SU-DHL-6 (cell line): Measurements from ENCODE around the gene PRKCZ.

Experiments used
- H2AFZ ChIP-seq: fragments of 200-600 bp; sonication (generic); 2 replicates; pipeline ENCODE4 v1.6.1; 2014; ENCODE audit warnings: low read depth, mild to moderate bottlenecking, moderate library complexity, mixed read lengths, antibody characterized with exemption, low read length; ENCODE audit not compliant: severe bottlenecking
- H3F3A ChIP-seq: fragments of 200-600 bp; shearing (Covaris generic); 2 replicates; pipeline ENCODE4 v1.6.0; 2016; ENCODE audit warnings: antibody characterized with exemption, mild to moderate bottlenecking; ENCODE audit not compliant: insufficient read depth
- H3K27ac ChIP-seq: fragments of 200-600 bp; sonication (generic); 2 replicates; pipeline ENCODE4 v1.5.1; 2016; ENCODE audit warnings: low read depth, mild to moderate bottlenecking, low read length, moderate library complexity, mixed read lengths
- H3K27me3 ChIP-seq: fragments of 200-600 bp; sonication (generic), shearing (Covaris generic); 2 replicates; pipeline ENCODE4 v1.6.0; 2014; ENCODE audit warnings: mild to moderate bottlenecking, low read length
- H3K36me3 ChIP-seq: fragments of 200-600 bp; sonication (generic); 2 replicates; pipeline ENCODE4 v1.6.1; 2014; ENCODE audit warnings: mild to moderate bottlenecking, low read length, mixed read lengths
- H3K4me2 ChIP-seq: fragments of 300-600, 200-600 bp; shearing (Covaris generic), sonication (generic); 2 replicates; pipeline ENCODE4 v1.6.0; 2014; ENCODE audit warnings: low read length, low read depth, mild to moderate bottlenecking; ENCODE audit not compliant: poor library complexity, severe bottlenecking
- H3K4me3 ChIP-seq: fragments of 200-600 bp; sonication (generic); 2 replicates; pipeline ENCODE4 v1.5.1; 2014; ENCODE audit warnings: antibody characterized with exemption, low read length, mild to moderate bottlenecking, mixed read lengths; ENCODE audit not compliant: insufficient read depth, poor library complexity, severe bottlenecking
- H3K79me2 ChIP-seq: fragments of 200-600 bp; sonication (generic); 2 replicates; pipeline ENCODE4 v1.6.1; 2014; ENCODE audit warnings: mild to moderate bottlenecking, low read length, moderate library complexity; ENCODE audit not compliant: insufficient read depth
- H3K9ac ChIP-seq: fragments of 200-600 bp; sonication (generic); 2 replicates; pipeline ENCODE4 v1.7.0; 2014; ENCODE audit warnings: mild to moderate bottlenecking, low read length
- H3K9me2 ChIP-seq: fragments of 200-600 bp; sonication (generic); replicated peaks from 2 replicates; pipeline ENCODE4 v1.6.1; 2014; ENCODE audit warnings: low read length; ENCODE audit not compliant: insufficient read depth
- H3K9me3 ChIP-seq: fragments of 200-600 bp; sonication (generic); 2 replicates; pipeline ENCODE4 v1.6.1; 2014; ENCODE audit warnings: low read length, mixed read lengths; ENCODE audit not compliant: insufficient read depth
- H4K20me1 ChIP-seq: fragments of 200-600 bp; sonication (generic); 2 replicates; pipeline ENCODE4 v1.6.1; 2014; ENCODE audit warnings: low read depth, mild to moderate bottlenecking, antibody characterized with exemption, low read length, moderate library complexity, mixed read lengths
- CTCF ChIP-seq: fragments of 200-600 bp; sonication (generic); IDR thresholded peaks from one replicate; pipeline ENCODE4 v1.5.1; 2017; ENCODE audit warnings: antibody characterized with exemption, mild to moderate bottlenecking, low read length, moderate library complexity; ENCODE audit not compliant: insufficient read depth, poor library complexity, severe bottlenecking
- EZH2phosphoT487 ChIP-seq: fragments of 200-600 bp; sonication (generic), shearing (Covaris generic); conservative IDR thresholded peaks from 2 replicates; pipeline ENCODE4 v1.6.1; 2018; ENCODE audit warnings: mild to moderate bottlenecking, antibody characterized with exemption, low read length, moderate library complexity, mixed read lengths

PRKCZ gene

GRCh38 chr1:2099886-2100779, 49.9 kb downstream of the PRKCZ start:
- Histone ChIP-seq H3K36me3 (no peaks in the 10 kb centered on the region), H3F3A (no peaks in the 10 kb centered on the region), H3K9me2 (no peaks in the 10 kb centered on the region), H3K27me3 (no peaks in the 10 kb centered on the region), H3K4me3 (no peak overlapping the region), H2AFZ (no peak overlapping the region), H3K4me2 (no peak overlapping the region), H3K9me3 (no peaks in the 10 kb centered on the region), H4K20me1 (no peaks in the 10 kb centered on the region), H3K27ac (no peak overlapping the region), H3K9ac (no peak overlapping the region), H3K79me2 (no peaks in the 10 kb centered on the region)
- TF ChIP-seq EZH2phosphoT487, result no peak
- no peak for TF ChIP-seq CTCF

- H3K9me2 ChIP-seq, result no peaks in the 10 kb centered on the region
- H3K9me3 ChIP-seq, result no peaks in the 10 kb centered on the region
- no peaks in the 10 kb centered on the region for H3F3A ChIP-seq
- no peak overlapping the region for H3K27ac ChIP-seq
- no peaks in the 10 kb centered on the region for H3K27me3 ChIP-seq
- H4K20me1 ChIP-seq, result no peaks in the 10 kb centered on the region
- no peak for TF ChIP-seq CTCF
- TF ChIP-seq EZH2phosphoT487, result no peak
- H2AFZ ChIP-seq, result no peak overlapping the region
- H3K4me2 ChIP-seq, result no peak overlapping the region
- H3K9ac ChIP-seq, result no peak overlapping the region
- no peak overlapping the region for H3K4me3 ChIP-seq
- no peaks in the 10 kb centered on the region for H3K36me3 ChIP-seq
- no peaks in the 10 kb centered on the region for H3K79me2 ChIP-seq
Observed at GRCh38 chr1:2100780-2101108, 50.5 kb downstream of the PRKCZ start.

GRCh38 chr1:2101531-2101930, 51.3 kb downstream of the PRKCZ start:
- H3K4me3 ChIP-seq, result no peak overlapping the region
- no peak overlapping the region for H2AFZ ChIP-seq
- H3K27ac ChIP-seq, result no peak overlapping the region
- no peak overlapping the region for H3K9ac ChIP-seq
- no peaks in the 10 kb centered on the region for H4K20me1 ChIP-seq
- H3K79me2 ChIP-seq, result no peaks in the 10 kb centered on the region
- TF ChIP-seq EZH2phosphoT487 (no peak), CTCF (no peak)
- H3K9me3 ChIP-seq, result no peaks in the 10 kb centered on the region
- no peak overlapping the region for H3K4me2 ChIP-seq
- no peaks in the 10 kb centered on the region for H3F3A ChIP-seq
- H3K36me3 ChIP-seq, result no peaks in the 10 kb centered on the region
- H3K27me3 ChIP-seq, result no peaks in the 10 kb centered on the region
- no peaks in the 10 kb centered on the region for H3K9me2 ChIP-seq
